Erythroblast (primary cell): ENCODE results near the gene IL10RB.
"Not testable (repeated sequence)": the region's sequence is repeated elsewhere in the genome, so short reads cannot be mapped to it uniquely, and the experiment has no call there.

Experiments used
- GATA1 ChIP-seq: IDR thresholded peaks from 2 replicates; pipeline ENCODE4 v1.6.1; 2011; ENCODE audit warnings: low read depth, mild to moderate bottlenecking, control low read depth, low read length, moderate library complexity
- POLR2A ChIP-seq: IDR thresholded peaks from 2 replicates; pipeline ENCODE4 v1.6.1; 2011; ENCODE audit warnings: mild to moderate bottlenecking, low read length

DNA sequence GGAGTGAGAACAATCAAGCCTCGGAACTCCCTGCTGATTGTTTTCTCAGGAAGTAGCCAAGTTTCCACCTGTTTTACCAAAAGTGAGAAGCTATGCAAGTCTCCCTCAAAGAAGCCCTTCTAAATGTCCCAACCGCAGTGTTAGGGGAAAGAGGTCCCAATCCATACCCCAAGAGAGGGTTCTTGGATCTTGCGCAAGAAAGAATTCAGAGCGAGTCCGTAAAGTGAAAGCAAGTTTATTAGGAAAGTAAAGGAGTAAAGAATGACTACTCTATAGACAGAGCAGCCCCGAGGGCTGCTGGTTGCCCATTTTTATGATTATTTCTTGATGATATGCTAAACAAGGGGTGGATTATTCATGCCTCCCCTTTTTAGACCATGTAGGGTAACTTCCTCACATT lies 12.8 kb upstream of the IL10RB start:
- TF ChIP-seq POLR2A, GATA1: not testable (repeated sequence)
